HepG2 (cell line): ENCODE data around the gene TREH. TPM values are rescaled to one million over a fixed set of nuclear protein-coding genes. Genes with fewer than 3 reads are reported as not detected.

Source experiments
- EED ChIP-seq: sonication (generic); formaldehyde crosslinking; IDR thresholded peaks from 2 replicates; pipeline ENCODE4 v1.5.0; 2020; ENCODE audit warnings: mild to moderate bottlenecking, missing genetic modification reagents
- FOSL1 ChIP-seq: sonication (generic); formaldehyde crosslinking; IDR thresholded peaks from 2 replicates; pipeline ENCODE4 v1.9.0; 2021; ENCODE audit warnings: missing genetic modification reagents, borderline replicate concordance
- KDM6A ChIP-seq: IDR thresholded peaks from 2 replicates; pipeline ENCODE4 v1.6.1; 2016; ENCODE audit warnings: low read depth
- KLF13 ChIP-seq: sonication (generic); formaldehyde crosslinking; IDR thresholded peaks from 2 replicates; pipeline ENCODE4 v1.4.0; 2020; ENCODE audit warnings: mild to moderate bottlenecking, missing genetic modification reagents
- MNT ChIP-seq: fragments of 450-650 bp; IDR thresholded peaks from 2 replicates; pipeline ENCODE4 v1.6.1; 2016
- NCOA5 ChIP-seq: sonication (generic); formaldehyde crosslinking; IDR thresholded peaks from 2 replicates; pipeline ENCODE4 v1.4.0; 2020; ENCODE audit warnings: missing genetic modification reagents
- RAD21 ChIP-seq: fragments of 450-650 bp; formaldehyde crosslinking; IDR thresholded peaks from 2 replicates; pipeline ENCODE4 v1.5.0; 2020; ENCODE audit warnings: mild to moderate bottlenecking
- SIN3A ChIP-seq: IDR thresholded peaks from 2 replicates; pipeline ENCODE4 v1.6.1; 2011; ENCODE audit warnings: low read depth, mild to moderate bottlenecking, control low read depth, low read length, borderline replicate concordance
- SIN3B ChIP-seq: fragments of 150-350 bp; IDR thresholded peaks from 2 replicates; pipeline ENCODE4 v1.6.1; 2014; ENCODE audit warnings: low read length
- TFE3 ChIP-seq: IDR thresholded peaks from 2 replicates; pipeline ENCODE4 v1.6.1; 2016
- THYN1 ChIP-seq: sonication (generic); formaldehyde crosslinking; IDR thresholded peaks from 2 replicates; pipeline ENCODE4 v1.8.1; 2023; ENCODE audit warnings: low read depth, mild to moderate bottlenecking, moderate library complexity, missing genetic modification reagents, borderline replicate concordance
- TOE1 ChIP-seq: sonication (generic); formaldehyde crosslinking; IDR thresholded peaks from 2 replicates; pipeline ENCODE4 v1.4.0; 2020; ENCODE audit warnings: mild to moderate bottlenecking, missing genetic modification reagents
- ZFP41 ChIP-seq: sonication (generic); formaldehyde crosslinking; IDR thresholded peaks from 2 replicates; pipeline ENCODE4 v1.4.0; 2020; ENCODE audit warnings: mild to moderate bottlenecking, missing genetic modification reagents, borderline replicate concordance
- ZMYM4 ChIP-seq: sonication (generic); formaldehyde crosslinking; IDR thresholded peaks from 2 replicates; pipeline ENCODE4 v1.8.1; 2023; ENCODE audit warnings: mild to moderate bottlenecking, missing genetic modification reagents
- ZNF234 ChIP-seq: sonication (generic); formaldehyde crosslinking; conservative IDR thresholded peaks from 2 replicates; pipeline ENCODE4 v1.5.1; 2020; ENCODE audit warnings: mild to moderate bottlenecking, missing genetic modification reagents
- ZNF30 ChIP-seq: sonication (generic); formaldehyde crosslinking; IDR thresholded peaks from 2 replicates; pipeline ENCODE4 v1.5.0; 2020; ENCODE audit warnings: mild to moderate bottlenecking, missing genetic modification reagents
- ZNF558 ChIP-seq: sonication (generic); formaldehyde crosslinking; IDR thresholded peaks from 2 replicates; pipeline ENCODE4 v1.9.0; 2022; ENCODE audit warnings: mild to moderate bottlenecking, missing genetic modification reagents, borderline replicate concordance
- ZNF784 ChIP-seq: sonication (generic); formaldehyde crosslinking; IDR thresholded peaks from 2 replicates; pipeline ENCODE4 v1.5.1; 2020; ENCODE audit warnings: missing genetic modification reagents, mild to moderate bottlenecking, borderline replicate concordance
- polyA plus RNA-seq, 8 experiments: library from polyadenylated mRNA; depleted of rRNA in 3 of 8; stranded (reverse) in 7 of 8; unstranded in 1 of 8; fragments of >200 nt; fragmentation: Illumina TruSeq in 4 of 8; extraction: Trizol in 4 of 8; gene quantifications; 2 replicates each; pipeline versions ENCODE4 v1.2.1 to v1.2.3, GENCODE V29; 2011 to 2016; ENCODE audit warnings: low read depth in 4 of 8, missing spikeins in 1 of 8, mixed read lengths in 1 of 8; ENCODE audit not compliant: insufficient read depth in 1 of 8
- total RNA-seq, 5 experiments: library from RNA; depleted of rRNA; stranded (reverse); fragments of >200 nt; fragmentation: Illumina TruSeq; extraction: Trizol; gene quantifications; 2 replicates each; pipeline ENCODE4 v1.2.3, GENCODE V29; 2016; ENCODE audit warnings: low read depth in 1 of 5
- TF ChIP-seq, protein P1 (sequence below): sonication (generic); formaldehyde crosslinking; IDR thresholded peaks from 2 replicates; pipeline ENCODE4 v1.4.0; 2020; ENCODE audit warnings: mild to moderate bottlenecking, missing genetic modification reagents
- TF ChIP-seq, protein P2 (sequence below): sonication (generic); formaldehyde crosslinking; IDR thresholded peaks from 2 replicates; pipeline ENCODE4 v1.5.1; 2020; ENCODE audit warnings: mild to moderate bottlenecking, moderate library complexity, missing genetic modification reagents

TREH gene
- total and polyA plus RNA-seq, 2 of the 13 experiments (the other 11 are each of a cell fraction or from before 2014, with no cell fraction given), result 0.53 to 0.86 TPM

DNA sequence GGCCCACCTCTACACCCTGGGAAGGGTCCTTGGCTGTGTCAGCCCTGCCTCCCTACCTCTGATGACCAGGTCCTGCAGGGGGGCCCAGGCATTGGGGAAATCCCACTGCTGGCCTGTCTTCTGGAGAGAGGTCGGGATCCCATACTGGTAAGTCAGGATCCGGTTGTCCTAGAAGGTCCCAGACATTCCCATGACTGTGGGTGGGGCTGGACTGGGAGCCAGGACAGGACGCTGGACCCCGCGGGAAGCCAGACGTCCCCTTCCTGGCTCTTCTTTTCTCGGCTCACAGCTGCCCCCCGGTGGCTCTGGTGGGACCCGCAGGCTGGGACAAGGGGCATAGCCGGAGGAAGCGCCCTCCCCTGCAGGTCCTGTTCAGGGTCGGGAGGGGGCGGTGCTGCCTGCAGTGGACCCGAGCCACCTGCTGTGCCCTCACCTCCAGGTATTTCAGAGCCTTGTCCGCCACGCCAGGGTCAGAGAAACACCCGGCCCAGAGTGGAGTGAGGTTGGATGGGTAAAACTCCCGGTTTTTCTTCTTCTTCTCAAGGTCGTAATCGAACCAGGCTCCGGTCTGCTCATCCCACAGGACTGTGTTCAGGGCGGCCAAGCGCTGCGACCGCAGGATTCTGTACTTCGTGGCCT, 20.0 kb downstream of the TREH start (continued):
- 0 out of 2 replicates have a peak, but pooled peaks have one; percentile 23 for TF ChIP-seq KLF13 (CRISPR knock-in tag)
- TF ChIP-seq ZNF234 (CRISPR knock-in tag), result no peak
- no peak for TF ChIP-seq EED
- no peak for TF ChIP-seq SIN3A
- no peak for TF ChIP-seq ZNF784
- peak; percentile 97 for TF ChIP-seq RAD21 (CRISPR knock-in tag)
- TF ChIP-seq KDM6A (CRISPR knock-in tag), result no peak
- TF ChIP-seq, protein P1, sequence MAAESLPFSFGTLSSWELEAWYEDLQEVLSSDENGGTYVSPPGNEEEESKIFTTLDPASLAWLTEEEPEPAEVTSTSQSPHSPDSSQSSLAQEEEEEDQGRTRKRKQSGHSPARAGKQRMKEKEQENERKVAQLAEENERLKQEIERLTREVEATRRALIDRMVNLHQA (CRISPR knock-in tag), result no peak
- no peak for TF ChIP-seq ZNF30
- no peak for TF ChIP-seq TOE1 (CRISPR knock-in tag)
- no peak for TF ChIP-seq ZFP41 (CRISPR knock-in tag)
- TF ChIP-seq FOSL1 (CRISPR knock-in tag), result no peak
- no peak for TF ChIP-seq SIN3B
- no peak for TF ChIP-seq ZNF558 (CRISPR knock-in tag)
- TF ChIP-seq, protein P2, sequence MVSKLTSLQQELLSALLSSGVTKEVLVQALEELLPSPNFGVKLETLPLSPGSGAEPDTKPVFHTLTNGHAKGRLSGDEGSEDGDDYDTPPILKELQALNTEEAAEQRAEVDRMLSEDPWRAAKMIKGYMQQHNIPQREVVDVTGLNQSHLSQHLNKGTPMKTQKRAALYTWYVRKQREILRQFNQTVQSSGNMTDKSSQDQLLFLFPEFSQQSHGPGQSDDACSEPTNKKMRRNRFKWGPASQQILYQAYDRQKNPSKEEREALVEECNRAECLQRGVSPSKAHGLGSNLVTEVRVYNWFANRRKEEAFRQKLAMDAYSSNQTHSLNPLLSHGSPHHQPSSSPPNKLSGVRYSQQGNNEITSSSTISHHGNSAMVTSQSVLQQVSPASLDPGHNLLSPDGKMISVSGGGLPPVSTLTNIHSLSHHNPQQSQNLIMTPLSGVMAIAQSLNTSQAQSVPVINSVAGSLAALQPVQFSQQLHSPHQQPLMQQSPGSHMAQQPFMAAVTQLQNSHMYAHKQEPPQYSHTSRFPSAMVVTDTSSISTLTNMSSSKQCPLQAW, result peak; percentile 79
- no peak for TF ChIP-seq NCOA5 (CRISPR knock-in tag)
- 0 out of 2 replicates have a peak, but pooled peaks have one; percentile 23 for TF ChIP-seq TFE3 (CRISPR knock-in tag)
- TF ChIP-seq MNT, result no peak
- TF ChIP-seq THYN1, result no peak
- TF ChIP-seq ZMYM4 (CRISPR knock-in tag), result no peak
- TF ChIP-seq, all 625 proteins: peak for 127
